K562 (cell line): ENCODE measurements around the gene LHB. TPM values are rescaled to one million over a fixed set of nuclear protein-coding genes. Genes with fewer than 3 reads are reported as not detected.

Experiments
- ASH1L ChIP-seq: fragments of 450-650 bp; IDR thresholded peaks from 2 replicates; pipeline ENCODE4 v1.6.1; 2018; ENCODE audit warnings: borderline replicate concordance, mild to moderate bottlenecking, low read depth; ENCODE audit not compliant: partially characterized antibody
- BMI1 ChIP-seq: fragments of 150-350 bp; IDR thresholded peaks from 2 replicates; pipeline ENCODE4 v1.6.1; 2014; ENCODE audit warnings: low read length
- CCAR2 ChIP-seq: fragments of 200-400 bp; formaldehyde crosslinking; IDR thresholded peaks from 2 replicates; pipeline ENCODE4 v1.6.1; 2017; ENCODE audit warnings: mild to moderate bottlenecking, low read depth, low read length
- E2F8 ChIP-seq: fragments of 450-650 bp; IDR thresholded peaks from 2 replicates; pipeline ENCODE4 v1.7.1; 2018; ENCODE audit warnings: mild to moderate bottlenecking, low read depth; ENCODE audit not compliant: partially characterized antibody
- HCFC1 ChIP-seq: IDR thresholded peaks from 2 replicates; pipeline ENCODE4 v1.6.1; 2012; ENCODE audit warnings: low read depth, low read length, improper control_type of control experiment
- ILK ChIP-seq: fragments of 450-650 bp; IDR thresholded peaks from 2 replicates; pipeline ENCODE4 v1.6.1; 2016; ENCODE audit warnings: missing genetic modification characterization, low read depth, mild to moderate bottlenecking, missing compliant biosample characterization, moderate library complexity, borderline replicate concordance
- KLF6 ChIP-seq: fragments of 250-450 bp; sonication (Bioruptor Pico); IDR thresholded peaks from 2 replicates; pipeline ENCODE4 v1.4.0; 2020; ENCODE audit warnings: mild to moderate bottlenecking, moderate library complexity, borderline replicate concordance
- LARP7 ChIP-seq: fragments of 450-650 bp; IDR thresholded peaks from 2 replicates; pipeline ENCODE4 v1.6.1; 2016
- MXI1 ChIP-seq: IDR thresholded peaks from 2 replicates; pipeline ENCODE4 v1.6.1; 2011; ENCODE audit warnings: low read depth, mild to moderate bottlenecking, improper control_type of control experiment, low read length
- NCOR1 ChIP-seq: fragments of 450-650 bp; IDR thresholded peaks from 2 replicates; pipeline ENCODE4 v1.6.1; 2016; ENCODE audit warnings: mild to moderate bottlenecking, moderate library complexity
- NONO ChIP-seq, 2 experiments: fragments of 200-400 bp in 1 of 2; fragments of 450-650 bp in 1 of 2; formaldehyde crosslinking in 1 of 2; IDR thresholded peaks; 2 replicates each; pipeline ENCODE4 v1.6.1; 2017; ENCODE audit warnings: low read depth in 2 of 2, mild to moderate bottlenecking in 2 of 2, moderate library complexity in 2 of 2, low read length in 1 of 2
- PCBP2 ChIP-seq: fragments of 200-400 bp; formaldehyde crosslinking; IDR thresholded peaks from 2 replicates; pipeline ENCODE4 v1.6.1; 2018; ENCODE audit warnings: low read length, low read depth, mild to moderate bottlenecking, moderate library complexity; ENCODE audit not compliant: poor library complexity, severe bottlenecking
- PREB ChIP-seq: sonication (generic); formaldehyde crosslinking; IDR thresholded peaks from 2 replicates; pipeline ENCODE4 v1.8.1; 2023; ENCODE audit warnings: mild to moderate bottlenecking, missing genetic modification reagents
- PTRF ChIP-seq: fragments of 450-650 bp; IDR thresholded peaks from 2 replicates; pipeline ENCODE4 v1.6.1; 2016; ENCODE audit warnings: mild to moderate bottlenecking, missing genetic modification characterization, missing compliant biosample characterization
- PURB ChIP-seq: sonication (generic); formaldehyde crosslinking; IDR thresholded peaks from 2 replicates; pipeline ENCODE4 v1.9.0; 2021; ENCODE audit warnings: low read depth, mild to moderate bottlenecking, missing genetic modification reagents
- SMARCA5 ChIP-seq: fragments of 450-650 bp; IDR thresholded peaks from 2 replicates; pipeline ENCODE4 v1.6.1; 2016
- SMARCE1 ChIP-seq: fragments of 450-650 bp; IDR thresholded peaks from 2 replicates; pipeline ENCODE4 v1.7.1; 2016; ENCODE audit warnings: mild to moderate bottlenecking
- SP1 ChIP-seq: sonication (generic); formaldehyde crosslinking; IDR thresholded peaks from 2 replicates; pipeline ENCODE4 v1.8.1; 2022; ENCODE audit warnings: mild to moderate bottlenecking, missing genetic modification reagents
- TAF1 ChIP-seq: IDR thresholded peaks from 2 replicates; pipeline ENCODE4 v1.6.1; 2011; ENCODE audit warnings: mild to moderate bottlenecking, low read length, moderate library complexity; ENCODE audit not compliant: insufficient read depth, control insufficient read depth, severe bottlenecking; ENCODE audit errors: extremely low read depth
- TAL1 ChIP-seq: fragments of 450-650 bp; IDR thresholded peaks from 2 replicates; pipeline ENCODE4 v1.6.1; 2016; ENCODE audit warnings: mild to moderate bottlenecking
- TFAM ChIP-seq: fragments of 250-450 bp; sonication (Bioruptor Pico); conservative IDR thresholded peaks from 2 replicates; pipeline ENCODE4 v1.5.0; 2021; ENCODE audit warnings: mild to moderate bottlenecking, moderate library complexity
- THAP7 ChIP-seq: fragments of 250-450 bp; sonication (Bioruptor Pico); IDR thresholded peaks from 2 replicates; pipeline ENCODE4 v1.5.0; 2021
- ZNF124 ChIP-seq: sonication (generic); formaldehyde crosslinking; IDR thresholded peaks from 2 replicates; pipeline ENCODE4 v1.8.1; 2022; ENCODE audit warnings: missing genetic modification reagents
- ZNF431 ChIP-seq: sonication (generic); formaldehyde crosslinking; IDR thresholded peaks from 2 replicates; pipeline ENCODE4 v1.8.0; 2022; ENCODE audit warnings: mild to moderate bottlenecking, missing genetic modification reagents
- ZNF695 ChIP-seq: fragments of 450-650 bp; formaldehyde crosslinking; IDR thresholded peaks from 2 replicates; pipeline ENCODE4 v1.4.0; 2020; ENCODE audit warnings: mild to moderate bottlenecking, moderate library complexity
- ZNF785 ChIP-seq: fragments of 250-450 bp; sonication (Bioruptor Pico); IDR thresholded peaks from 2 replicates; pipeline ENCODE4 v1.4.0; 2020; ENCODE audit warnings: mild to moderate bottlenecking
- polyA plus RNA-seq, 8 experiments: library from polyadenylated mRNA; depleted of rRNA in 4 of 8; stranded (reverse) in 5 of 8; unstranded in 3 of 8; fragments of >200 nt; fragmentation: Nextera tagmentation in 2 of 8; fragmentation: Illumina TruSeq in 1 of 8; extraction: Ambion mirVana in 2 of 8; extraction: Trizol in 1 of 8; gene quantifications; 2 replicates each; pipeline versions ENCODE4 v1.2.1 to v1.2.3, GENCODE V29; 2011 to 2014; ENCODE audit warnings: inconsistent platforms in 1 of 8, missing spikeins in 1 of 8
- total RNA-seq, 7 experiments: library from RNA; depleted of rRNA in 6 of 7; stranded (reverse); fragments of >200 nt in 6 of 7; fragmentation: Illumina TruSeq in 2 of 7; extraction: Trizol in 2 of 7; gene quantifications; 2 replicates each; pipeline versions ENCODE4 v1.2.1 to v1.2.3, GENCODE V29; 2011 to 2021; ENCODE audit warnings: low replicate concordance in 1 of 7

LHB gene
- total and polyA plus RNA-seq, 9 of the 15 experiments (the other 6 are each of a cell fraction or from before 2014, with no cell fraction given) = 0.54 TPM; not detected in 8

GRCh38 chr19:48966541-48967345, 50.1 kb downstream of the LHB start (continued):
- TF ChIP-seq ILK (tag) = no peak
- no peak for TF ChIP-seq PURB (CRISPR knock-in tag)
- TF ChIP-seq SMARCA5 = no peak
- no peak for TF ChIP-seq SP1 (CRISPR knock-in tag)
- no peak; the same call in 1 of the 2 replicates for TF ChIP-seq TAL1
- no peak for TF ChIP-seq PCBP2
- TF ChIP-seq MXI1 = 0 out of 2 replicates have a peak, but pooled peaks have one; percentile 23
- no peak for TF ChIP-seq ZNF124 (CRISPR knock-in tag)
- TF ChIP-seq ZNF785 = no peak
- peak; percentile 6 for TF ChIP-seq TAF1
- no peak for TF ChIP-seq ZNF695
- TF ChIP-seq CCAR2 = no peak
- TF ChIP-seq BMI1 = no peak
- TF ChIP-seq NONO (IDR thresholded peaks at IDR 0.05; ENCODE audit: low read depth in 2 of 2, low read length in 1 of 2) = no peak
- no peak for TF ChIP-seq ASH1L
- peak; percentile 64 for TF ChIP-seq THAP7 (CRISPR knock-in tag)
- no peak; the same call in none of the 2 replicates for TF ChIP-seq LARP7
- TF ChIP-seq TFAM (CRISPR knock-in tag) = no peak
- TF ChIP-seq SMARCE1 = no peak
- no peak for TF ChIP-seq KLF6 (CRISPR knock-in tag)
- TF ChIP-seq E2F8 = no peak
- TF ChIP-seq HCFC1 = no peak
- TF ChIP-seq PREB (CRISPR knock-in tag) = no peak
- no peak for TF ChIP-seq PTRF
- no peak for TF ChIP-seq ZNF431
- no peak; the same call in 1 of the 2 replicates for TF ChIP-seq NCOR1
